GM19099 (cell line): ENCODE results near the gene DNAJA3.

Source experiments
- POLR2A ChIP-seq: IDR thresholded peaks from 3 replicates; pipeline ENCODE4 v1.6.1; 2011; ENCODE audit warnings: low read depth; ENCODE audit not compliant: insufficient read length; ENCODE audit errors: extremely low read depth

DNAJA3 gene

GRCh38 chr16:4425378-4426020 lies at the start of gene DNAJA3:
Gene DNAJA3 (plus strand): TSS chr16:4425868. CDS start chr16:4425882, 14 bp downstream.
- peak; percentile 93 for TF ChIP-seq POLR2A

- TF ChIP-seq POLR2A, result no peak
These were observed 49.4 kb upstream of the DNAJA3 start for GRCh38 chr16:4376126-4376892.

GRCh38 chr16:4376893-4377572 lies 48.6 kb upstream of the DNAJA3 start:
- TF ChIP-seq POLR2A, result no peak

GRCh38 chr16:4377573-4378154 lies 48.0 kb upstream of the DNAJA3 start:
- TF ChIP-seq POLR2A, result no peak

GRCh38 chr16:4378161-4378666 lies 47.5 kb upstream of the DNAJA3 start:
- no peak for TF ChIP-seq POLR2A

- no peak for TF ChIP-seq POLR2A
These were observed 46.5 kb upstream of the DNAJA3 start for GRCh38 chr16:4378999-4379690.

GRCh38 chr16:4380119-4381063 lies 45.3 kb upstream of the DNAJA3 start:
- no peak for TF ChIP-seq POLR2A

- TF ChIP-seq POLR2A, result no peak
These were observed 44.4 kb upstream of the DNAJA3 start for GRCh38 chr16:4381072-4381934.

- no peak for TF ChIP-seq POLR2A
These were observed 43.5 kb upstream of the DNAJA3 start for GRCh38 chr16:4381935-4382794.

- TF ChIP-seq POLR2A, result no peak
These were observed 42.8 kb upstream of the DNAJA3 start for GRCh38 chr16:4382795-4383357.

- TF ChIP-seq POLR2A, result no peak
These were observed 41.9 kb upstream of the DNAJA3 start for GRCh38 chr16:4383591-4384444.

GRCh38 chr16:4384509-4384942 lies 41.1 kb upstream of the DNAJA3 start:
- TF ChIP-seq POLR2A, result no peak
